A549 (cell line): ENCODE results near the gene KCTD6.
A peak's percentile ranks its signal among the peaks of the same experiment; 100 is the strongest.

Source experiments
- CHD4 ChIP-seq: fragments of 200-600 bp; sonication (generic); IDR thresholded peaks from 2 replicates; pipeline ENCODE4 v1.6.1; 2016; ENCODE audit warnings: antibody characterized with exemption, mild to moderate bottlenecking, borderline replicate concordance
- JUN ChIP-seq, 2 experiments: fragments of >200 bp; sonication (Bioruptor Twin); formaldehyde crosslinking; IDR thresholded peaks; 2 replicates in 1 of 2; 3 replicates in 1 of 2; pipeline ENCODE4 v1.6.1; 2016 to 2017
- JUNB ChIP-seq: fragments of >200 bp; sonication (Bioruptor Twin); formaldehyde crosslinking; IDR thresholded peaks from 2 replicates; pipeline ENCODE4 v1.6.1; 2016
- RCOR1 ChIP-seq: fragments of 150-350 bp; IDR thresholded peaks from 2 replicates; pipeline ENCODE4 v1.6.1; 2014; ENCODE audit warnings: antibody characterized with exemption, low read length, low read depth
- TP53 ChIP-seq: fragments of 250-450 bp; sonication (Bioruptor Pico); IDR thresholded peaks from 2 replicates; pipeline ENCODE4 v1.5.0; 2021; ENCODE audit warnings: mild to moderate bottlenecking, moderate library complexity
- TF ChIP-seq, protein P1 (sequence below): fragments of >200 bp; sonication (Bioruptor Twin); formaldehyde crosslinking; IDR thresholded peaks from 3 replicates; pipeline ENCODE4 v1.5.1; 2016
- TF ChIP-seq, protein P2 (sequence below): fragments of 200-600 bp; sonication (generic); IDR thresholded peaks from 2 replicates; pipeline ENCODE4 v1.6.1; 2016; ENCODE audit warnings: antibody characterized with exemption, mild to moderate bottlenecking, moderate library complexity

DNA sequence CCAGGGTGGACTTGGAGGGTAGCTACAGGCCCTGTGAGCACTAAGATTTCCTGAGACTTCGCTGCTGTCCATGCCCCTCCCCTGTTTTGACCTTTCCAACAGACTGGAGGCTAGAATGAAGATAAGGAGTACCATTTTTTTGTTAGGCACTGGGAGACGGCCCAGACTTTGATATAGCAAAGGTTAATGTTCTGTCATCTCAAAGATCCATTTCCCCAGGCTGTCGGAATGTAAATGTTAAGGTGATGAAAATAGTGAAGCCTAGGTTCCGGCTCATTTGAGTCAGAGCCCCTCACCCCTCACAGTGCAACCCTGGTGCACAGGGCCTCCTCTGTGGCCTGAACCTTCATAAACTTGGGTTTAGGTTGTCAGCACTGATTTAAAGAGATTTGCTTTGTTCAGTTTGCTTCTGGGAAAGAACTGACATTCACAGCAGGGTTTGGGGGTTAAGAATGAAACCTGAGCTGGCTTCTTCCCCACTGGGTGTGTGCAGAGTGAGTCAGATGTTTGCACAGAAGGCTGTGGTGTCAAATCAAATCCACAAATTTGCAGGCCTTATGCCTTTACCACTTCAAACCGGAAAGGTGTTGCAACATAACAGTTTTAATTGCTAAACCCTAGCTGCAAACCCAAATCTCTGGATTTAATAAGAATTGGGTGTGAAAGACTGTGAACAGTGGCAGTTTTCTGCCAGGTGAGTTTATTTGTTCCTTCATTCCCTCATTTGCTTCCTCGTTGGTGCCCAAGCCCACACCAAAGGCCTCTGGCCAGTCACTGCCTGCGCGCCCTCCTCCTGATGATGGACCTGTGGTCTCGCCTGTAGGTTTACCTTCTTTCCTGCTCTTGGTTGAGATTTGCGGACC is 20.6 kb upstream of the KCTD6 start:
- peak; percentile 87 to 95 for TF ChIP-seq JUN (IDR thresholded peaks at IDR 0.05)
- TF ChIP-seq TP53: no peak
- TF ChIP-seq JUNB: peak; percentile 96
- TF ChIP-seq, protein P1, sequence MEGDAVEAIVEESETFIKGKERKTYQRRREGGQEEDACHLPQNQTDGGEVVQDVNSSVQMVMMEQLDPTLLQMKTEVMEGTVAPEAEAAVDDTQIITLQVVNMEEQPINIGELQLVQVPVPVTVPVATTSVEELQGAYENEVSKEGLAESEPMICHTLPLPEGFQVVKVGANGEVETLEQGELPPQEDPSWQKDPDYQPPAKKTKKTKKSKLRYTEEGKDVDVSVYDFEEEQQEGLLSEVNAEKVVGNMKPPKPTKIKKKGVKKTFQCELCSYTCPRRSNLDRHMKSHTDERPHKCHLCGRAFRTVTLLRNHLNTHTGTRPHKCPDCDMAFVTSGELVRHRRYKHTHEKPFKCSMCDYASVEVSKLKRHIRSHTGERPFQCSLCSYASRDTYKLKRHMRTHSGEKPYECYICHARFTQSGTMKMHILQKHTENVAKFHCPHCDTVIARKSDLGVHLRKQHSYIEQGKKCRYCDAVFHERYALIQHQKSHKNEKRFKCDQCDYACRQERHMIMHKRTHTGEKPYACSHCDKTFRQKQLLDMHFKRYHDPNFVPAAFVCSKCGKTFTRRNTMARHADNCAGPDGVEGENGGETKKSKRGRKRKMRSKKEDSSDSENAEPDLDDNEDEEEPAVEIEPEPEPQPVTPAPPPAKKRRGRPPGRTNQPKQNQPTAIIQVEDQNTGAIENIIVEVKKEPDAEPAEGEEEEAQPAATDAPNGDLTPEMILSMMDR: no peak
- TF ChIP-seq RCOR1: no peak
- TF ChIP-seq CHD4: no peak
- TF ChIP-seq, protein P2, sequence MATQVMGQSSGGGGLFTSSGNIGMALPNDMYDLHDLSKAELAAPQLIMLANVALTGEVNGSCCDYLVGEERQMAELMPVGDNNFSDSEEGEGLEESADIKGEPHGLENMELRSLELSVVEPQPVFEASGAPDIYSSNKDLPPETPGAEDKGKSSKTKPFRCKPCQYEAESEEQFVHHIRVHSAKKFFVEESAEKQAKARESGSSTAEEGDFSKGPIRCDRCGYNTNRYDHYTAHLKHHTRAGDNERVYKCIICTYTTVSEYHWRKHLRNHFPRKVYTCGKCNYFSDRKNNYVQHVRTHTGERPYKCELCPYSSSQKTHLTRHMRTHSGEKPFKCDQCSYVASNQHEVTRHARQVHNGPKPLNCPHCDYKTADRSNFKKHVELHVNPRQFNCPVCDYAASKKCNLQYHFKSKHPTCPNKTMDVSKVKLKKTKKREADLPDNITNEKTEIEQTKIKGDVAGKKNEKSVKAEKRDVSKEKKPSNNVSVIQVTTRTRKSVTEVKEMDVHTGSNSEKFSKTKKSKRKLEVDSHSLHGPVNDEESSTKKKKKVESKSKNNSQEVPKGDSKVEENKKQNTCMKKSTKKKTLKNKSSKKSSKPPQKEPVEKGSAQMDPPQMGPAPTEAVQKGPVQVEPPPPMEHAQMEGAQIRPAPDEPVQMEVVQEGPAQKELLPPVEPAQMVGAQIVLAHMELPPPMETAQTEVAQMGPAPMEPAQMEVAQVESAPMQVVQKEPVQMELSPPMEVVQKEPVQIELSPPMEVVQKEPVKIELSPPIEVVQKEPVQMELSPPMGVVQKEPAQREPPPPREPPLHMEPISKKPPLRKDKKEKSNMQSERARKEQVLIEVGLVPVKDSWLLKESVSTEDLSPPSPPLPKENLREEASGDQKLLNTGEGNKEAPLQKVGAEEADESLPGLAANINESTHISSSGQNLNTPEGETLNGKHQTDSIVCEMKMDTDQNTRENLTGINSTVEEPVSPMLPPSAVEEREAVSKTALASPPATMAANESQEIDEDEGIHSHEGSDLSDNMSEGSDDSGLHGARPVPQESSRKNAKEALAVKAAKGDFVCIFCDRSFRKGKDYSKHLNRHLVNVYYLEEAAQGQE: no peak
